NCI-H226 (cell line): ENCODE data around the gene SLCO3A1.

ENCODE experiments used
- DNase-seq: peaks from one replicate; pipeline ENCODE4 v3.0.0-alpha.2; 2015

The SLCO3A1 gene

GRCh38 chr15:92076541-92076940 is 223.0 kb downstream of the SLCO3A1 start:
- DNase-seq, result no peak

- DNase-seq, result peak; percentile 63
Observed at GRCh38 chr15:92077353-92078085, 224.0 kb downstream of the SLCO3A1 start.

- DNase-seq, result no peak
Observed at GRCh38 chr15:92078270-92078669, 224.8 kb downstream of the SLCO3A1 start.

DNA sequence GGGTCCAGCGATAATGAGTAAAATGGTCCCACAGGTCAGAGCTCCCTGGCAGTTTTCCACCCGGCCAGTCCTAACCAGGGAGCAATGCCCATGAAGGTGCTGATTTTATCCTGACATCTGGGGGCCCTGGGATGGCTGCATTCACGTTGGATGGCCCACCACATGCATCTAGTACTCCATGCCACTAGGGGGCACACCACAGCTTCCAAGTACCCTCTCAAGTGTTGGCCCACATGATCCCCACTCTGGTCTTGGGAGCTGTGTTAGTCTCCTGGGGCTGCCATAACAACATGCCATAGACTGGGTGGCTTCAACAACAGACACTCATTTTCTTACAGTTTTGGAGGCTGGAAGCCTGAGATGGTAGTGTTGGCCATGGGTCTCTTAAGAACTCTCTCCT is 225.5 kb downstream of the SLCO3A1 start:
- no peak for DNase-seq

DNA sequence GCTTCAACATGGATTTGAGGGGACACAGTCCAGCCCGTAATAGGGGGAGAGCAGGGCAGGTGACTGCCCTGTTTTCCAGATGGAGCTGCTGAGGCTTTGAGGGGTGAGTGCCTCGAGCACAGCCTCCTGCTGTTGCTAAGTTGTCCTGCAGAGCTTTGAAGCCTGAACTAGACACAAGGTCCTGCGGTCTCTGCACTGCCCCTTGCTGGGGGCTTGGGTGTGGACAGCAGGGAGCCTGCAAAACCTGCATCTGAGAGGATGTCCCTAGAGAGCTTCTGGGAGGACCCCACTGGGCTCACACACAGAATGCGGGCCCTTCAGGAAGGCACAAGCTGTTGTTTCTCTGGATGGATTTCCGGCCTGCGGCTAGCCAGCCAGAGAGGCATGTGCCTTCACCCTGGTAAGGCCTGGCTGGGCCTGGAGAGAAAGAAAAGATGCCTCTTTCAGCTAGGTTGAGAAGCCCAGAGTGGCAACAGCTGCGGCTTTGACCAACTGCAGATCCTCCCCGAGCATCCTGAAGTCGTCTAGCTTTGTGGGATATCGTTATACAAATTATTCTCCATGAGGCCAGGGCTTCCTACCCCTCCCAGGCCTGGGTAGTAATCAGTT is 226.2 kb downstream of the SLCO3A1 start:
- no peak for DNase-seq

GRCh38 chr15:92082006-92082843 is 228.7 kb downstream of the SLCO3A1 start:
- peak; percentile 64 for DNase-seq

GRCh38 chr15:92083190-92083589 is 229.7 kb downstream of the SLCO3A1 start:
- no peak for DNase-seq

DNA sequence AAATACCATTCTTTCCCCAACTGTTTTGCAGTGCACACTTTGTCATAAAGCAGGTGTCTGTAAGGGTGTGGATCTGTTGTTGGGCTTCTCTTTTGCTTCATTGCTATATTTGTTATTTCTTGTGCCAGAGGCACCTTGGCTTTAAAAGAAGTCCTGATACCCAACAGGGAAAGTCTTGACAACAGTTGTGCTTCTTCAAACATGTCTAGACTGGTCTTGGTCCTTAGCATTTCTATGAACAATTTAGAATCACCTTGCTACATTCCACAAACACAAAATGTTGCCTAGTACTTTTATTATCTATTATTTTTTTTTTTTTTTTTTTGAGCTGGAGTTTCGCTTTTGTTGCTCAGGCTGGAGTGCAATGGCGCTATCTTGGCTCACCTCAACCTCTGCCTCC is 233.7 kb downstream of the SLCO3A1 start:
- DNase-seq, result no peak

DNA sequence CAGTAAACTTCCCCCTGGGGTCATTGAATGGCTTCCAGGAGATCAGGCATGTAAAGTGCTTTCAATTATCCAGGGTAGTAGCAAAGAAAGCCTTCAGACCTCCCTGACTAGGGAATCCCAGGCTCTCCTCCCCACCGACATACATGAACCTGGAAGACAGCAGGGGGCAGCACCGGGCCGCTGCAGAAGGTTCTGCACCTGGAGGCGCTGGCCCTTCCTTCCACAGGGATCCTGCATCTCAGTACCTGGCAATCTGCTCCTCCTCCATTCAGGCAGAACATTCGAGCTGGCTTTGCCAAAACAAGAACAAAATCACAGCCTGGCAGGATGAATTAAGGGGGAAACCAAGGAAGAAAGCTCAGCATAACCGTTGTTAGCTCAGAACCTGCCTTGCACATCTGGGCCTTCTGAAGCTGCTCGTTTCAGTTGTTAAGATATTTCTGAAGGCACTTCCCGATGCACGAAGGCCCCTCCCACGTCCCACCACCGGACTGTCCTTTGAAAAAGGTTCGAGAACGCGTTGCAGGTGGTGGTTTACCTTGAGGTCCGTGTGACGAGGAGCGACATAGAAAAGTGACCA is 237.7 kb downstream of the SLCO3A1 start:
- DNase-seq, result no peak

DNA sequence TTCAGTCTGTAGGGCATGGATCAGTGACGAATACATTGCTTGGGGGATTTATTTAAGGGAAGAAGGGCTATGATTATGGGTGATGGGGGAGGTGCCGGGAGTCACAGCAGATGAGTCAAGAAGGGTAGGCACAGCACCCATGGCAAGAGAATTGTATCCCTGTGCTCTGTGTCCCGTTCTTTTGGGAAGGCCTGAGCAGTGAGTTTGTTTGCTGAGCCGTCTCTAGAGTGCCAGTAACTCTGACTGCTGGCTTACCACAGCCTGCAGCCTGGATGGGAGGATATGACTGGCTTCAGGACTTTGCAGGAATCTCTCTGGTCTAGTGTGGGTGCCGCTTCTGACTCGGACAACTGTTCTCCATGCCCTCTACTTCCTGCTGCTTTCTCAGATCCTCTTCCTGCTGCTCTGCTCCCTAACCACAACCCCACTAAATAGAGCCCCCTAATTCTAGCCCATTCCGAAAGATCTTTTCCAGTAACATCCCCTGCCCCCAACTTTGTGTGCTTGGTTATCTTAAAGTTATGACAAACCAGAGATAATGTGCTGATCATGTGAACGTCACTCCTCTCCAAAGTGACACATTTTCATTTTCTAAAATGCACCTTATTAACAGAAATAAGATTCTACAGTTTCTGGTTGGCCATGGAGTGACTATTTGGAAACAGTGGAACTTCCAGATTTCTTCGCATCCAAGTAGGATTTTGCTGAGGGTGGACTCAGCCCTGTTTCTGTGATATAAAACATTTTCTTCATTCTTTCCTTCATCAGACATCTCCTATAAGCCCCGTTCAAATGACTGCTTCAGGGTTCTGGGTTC is 239.0 kb downstream of the SLCO3A1 start:
- DNase-seq, result no peak

DNA sequence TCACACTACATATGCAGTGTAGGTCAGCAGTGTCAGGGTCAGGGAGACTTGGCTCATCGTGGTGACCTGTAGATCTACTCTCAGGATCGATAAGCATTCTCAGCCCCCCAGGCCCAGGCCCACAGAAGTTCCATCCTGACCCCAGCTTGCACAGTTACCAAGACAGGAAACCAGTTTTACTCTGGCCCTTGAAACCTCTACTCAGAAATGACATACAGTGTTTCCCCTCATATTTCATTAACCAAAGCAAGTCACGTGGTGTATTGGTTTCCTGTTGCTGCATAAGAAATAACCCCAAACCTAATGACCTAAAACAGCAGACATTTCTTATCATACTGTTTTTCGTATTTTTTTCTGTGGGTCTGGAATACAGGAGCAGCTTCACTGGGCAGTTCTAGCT is 242.2 kb downstream of the SLCO3A1 start:
- DNase-seq, result no peak

GRCh38 chr15:92097474-92098178 is 244.1 kb downstream of the SLCO3A1 start:
- DNase-seq, result no peak

DNA sequence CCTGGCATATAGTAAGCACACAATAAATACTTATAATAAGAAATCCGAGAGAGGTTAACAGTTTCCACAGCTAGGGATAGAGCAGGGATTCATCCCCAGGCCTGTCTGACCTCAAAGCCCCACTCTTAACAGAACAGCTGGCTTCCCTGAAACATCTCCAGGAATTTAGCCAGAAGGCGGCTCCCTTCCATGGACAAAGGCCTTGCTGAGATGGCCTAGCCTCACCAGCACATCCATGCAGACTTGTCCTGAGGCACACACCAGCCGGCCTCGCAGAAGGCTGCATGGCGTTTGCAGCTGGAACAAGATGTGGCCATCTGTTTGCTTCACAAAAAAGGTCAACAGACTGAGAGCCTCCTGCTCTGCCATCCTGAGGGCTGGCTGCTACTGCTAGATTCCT is 245.4 kb downstream of the SLCO3A1 start:
- DNase-seq, result no peak

DNA sequence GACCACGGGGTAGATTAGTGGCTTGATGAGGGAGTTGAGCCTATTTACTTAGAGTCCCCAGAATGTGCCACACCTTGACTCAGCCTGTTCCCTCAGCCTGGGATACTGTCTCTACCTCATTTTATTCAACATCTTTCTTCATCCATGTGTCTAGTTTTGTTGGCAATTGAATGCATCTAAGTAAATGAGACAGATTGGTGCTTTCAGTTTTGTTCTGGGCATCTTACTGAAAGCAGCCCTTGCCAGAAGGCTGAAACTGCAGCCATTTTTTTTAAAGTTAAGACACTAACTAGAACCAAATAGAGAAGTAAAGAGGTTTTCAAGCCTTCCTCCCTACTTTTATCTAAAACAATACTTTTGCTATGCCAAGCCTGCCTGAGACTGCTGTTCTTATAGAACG is 246.8 kb downstream of the SLCO3A1 start:
- DNase-seq, result no peak

DNA sequence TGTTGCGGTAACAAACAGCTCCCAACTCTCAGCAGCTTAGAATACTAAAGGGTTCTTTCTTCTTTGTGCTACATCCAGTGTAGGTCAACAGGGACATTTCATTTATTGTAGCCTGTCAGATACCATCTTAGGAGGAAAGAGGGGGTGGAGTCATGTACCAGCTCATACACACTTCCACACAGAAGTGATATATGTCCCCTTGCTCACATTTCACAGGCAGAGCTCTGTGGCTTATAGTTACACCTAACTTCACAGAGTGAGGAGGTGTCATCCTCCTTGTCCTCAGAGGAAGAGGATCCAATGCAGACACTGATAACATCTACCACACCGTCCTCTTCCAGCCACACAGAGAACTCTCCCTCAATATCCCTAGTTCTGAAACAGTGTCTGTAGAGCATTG is 247.2 kb downstream of the SLCO3A1 start:
- DNase-seq, result no peak

DNA sequence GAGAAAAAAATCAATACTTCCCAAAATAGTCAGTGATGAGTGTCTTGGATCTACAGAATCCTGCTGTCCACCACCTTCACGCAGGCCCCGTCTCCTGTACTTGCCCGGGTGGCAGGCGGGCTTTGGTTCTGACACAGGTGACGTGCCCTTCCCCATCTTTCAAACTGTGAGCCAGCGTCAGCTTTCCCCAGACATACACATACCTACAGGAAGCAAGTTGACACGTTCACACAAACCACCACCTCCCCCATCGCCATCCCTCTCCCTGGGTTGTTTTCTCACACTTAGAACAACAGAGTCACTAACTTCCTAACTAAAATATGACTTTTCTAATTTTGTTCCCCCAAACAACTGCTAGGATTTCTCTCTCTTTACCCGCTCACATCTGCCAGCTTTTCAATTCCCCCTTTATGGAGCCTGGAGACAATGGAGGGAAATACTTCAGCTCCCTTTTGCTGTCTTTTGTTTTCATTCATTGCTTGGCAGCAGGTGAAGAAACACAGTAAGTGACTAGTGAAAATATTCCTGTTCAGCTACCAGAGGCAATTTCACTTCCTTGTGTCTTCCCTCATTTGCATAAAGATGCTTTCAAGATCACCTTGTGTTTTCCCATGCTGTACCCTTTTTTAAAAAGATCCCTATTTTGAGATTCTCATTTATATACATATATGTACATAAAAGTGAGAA is 248.3 kb downstream of the SLCO3A1 start:
- no peak for DNase-seq

- DNase-seq, result no peak
Observed at GRCh38 chr15:92102395-92102755, 248.9 kb downstream of the SLCO3A1 start.

GRCh38 chr15:92104072-92104471 is 250.6 kb downstream of the SLCO3A1 start:
- no peak for DNase-seq

GRCh38 chr15:92105611-92106010 is 252.1 kb downstream of the SLCO3A1 start:
- DNase-seq, result no peak

- no peak for DNase-seq
Observed at GRCh38 chr15:92107510-92107909, 254.0 kb downstream of the SLCO3A1 start.

DNA sequence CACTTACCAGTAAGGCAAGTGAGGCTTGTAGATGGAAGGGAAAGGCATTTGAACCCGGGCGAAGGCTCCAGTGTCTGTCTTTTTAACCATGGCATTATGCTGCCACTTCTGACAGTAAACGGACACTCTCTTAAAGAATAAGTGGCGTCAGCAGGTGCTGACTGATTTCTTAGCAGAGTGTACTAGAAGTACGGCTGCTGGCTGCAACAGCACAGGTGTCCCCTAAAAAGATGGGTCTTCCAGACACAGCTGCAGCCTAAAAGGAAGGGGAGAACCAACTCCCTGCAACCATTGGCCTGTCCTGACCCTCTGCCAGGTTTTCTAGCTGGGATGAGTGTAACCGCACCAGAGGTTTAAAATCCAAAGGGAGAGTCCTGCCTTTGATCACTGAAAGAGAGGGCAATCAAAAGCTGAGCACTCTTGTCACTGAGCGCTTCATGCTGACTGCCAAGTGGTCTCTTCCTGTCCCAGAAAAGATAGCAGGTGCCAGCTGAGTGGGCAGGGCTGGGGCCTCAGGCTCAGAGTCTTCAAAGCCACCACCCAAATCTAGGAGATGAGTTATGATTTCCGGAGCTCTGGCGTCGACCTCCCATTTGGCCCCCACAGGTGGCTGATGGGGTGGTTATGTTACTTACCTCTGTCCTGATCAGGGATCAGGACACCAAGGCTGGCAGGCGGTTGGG is 255.8 kb downstream of the SLCO3A1 start:
- DNase-seq, result no peak
